Keratinocyte (primary cell): Measurements from ENCODE around the gene PIERCE2. TPM values are rescaled to one million over a fixed set of nuclear protein-coding genes. Genes with fewer than 3 reads are reported as not detected.

Source experiments
- DNase-seq: peaks from one replicate; pipeline ENCODE4 v3.0.0-alpha.2; 2011; ENCODE audit warnings: low read depth, missing footprints, low spot score
- FAIRE-seq: peaks from 2 replicates; lab custom pipeline; 2011; peaks lifted over from hg19 to GRCh38; lab: Jason Lieb, UNC
- H2AFZ ChIP-seq: 2 replicates; pipeline ENCODE4 v1.6.0; 2012; ENCODE audit warnings: low read length, control low read depth, inconsistent platforms; ENCODE audit not compliant: control insufficient read depth
- H3K27ac ChIP-seq: 2 replicates; pipeline ENCODE4 v1.5.1; 2011; ENCODE audit warnings: low read length; ENCODE audit not compliant: control insufficient read depth, insufficient read depth
- H3K27me3 ChIP-seq: 3 replicates; pipeline ENCODE4 v1.6.0; 2011; ENCODE audit warnings: low read length; ENCODE audit not compliant: control insufficient read depth, insufficient read depth; ENCODE audit errors: extremely low read depth
- H3K36me3 ChIP-seq, 2 experiments: 2 replicates in 1 of 2; 3 replicates in 1 of 2; pipeline ENCODE4 v1.5.1; 2011; ENCODE audit warnings: low read length in 2 of 2, mild to moderate bottlenecking in 1 of 2; ENCODE audit not compliant: control insufficient read depth in 2 of 2, insufficient read depth in 2 of 2; ENCODE audit errors: extremely low read depth in 1 of 2
- H3K4me1 ChIP-seq: 3 replicates; pipeline ENCODE4 v1.5.1; 2011; ENCODE audit warnings: low read length; ENCODE audit not compliant: control insufficient read depth, insufficient read depth; ENCODE audit errors: extremely low read depth
- H3K4me2 ChIP-seq: 3 replicates; pipeline ENCODE4 v1.6.0; 2011; ENCODE audit warnings: low read depth, low read length; ENCODE audit not compliant: control insufficient read depth, insufficient read depth; ENCODE audit errors: extremely low read depth
- H3K4me3 ChIP-seq, 3 experiments: fragments of 200-600 bp in 1 of 3; sonication (generic) in 1 of 3; 2 replicates in 2 of 3; 3 replicates in 1 of 3; pipeline ENCODE4 v1.5.1; 2011 to 2016; ENCODE audit warnings: low read length in 3 of 3, mild to moderate bottlenecking in 3 of 3, control low read depth in 2 of 3, inconsistent platforms in 1 of 3, low read depth in 1 of 3, mixed read lengths in 1 of 3, mixed run types in 1 of 3, moderate library complexity in 1 of 3; ENCODE audit not compliant: control insufficient read depth in 2 of 3, insufficient read depth in 2 of 3; ENCODE audit errors: extremely low read depth in 1 of 3
- H3K79me2 ChIP-seq: 2 replicates; pipeline ENCODE4 v1.6.0; 2012; ENCODE audit warnings: low read length; ENCODE audit not compliant: control insufficient read depth, insufficient read depth
- H3K9ac ChIP-seq: 3 replicates; pipeline ENCODE4 v1.6.0; 2011; ENCODE audit warnings: low read length; ENCODE audit not compliant: control insufficient read depth, insufficient read depth; ENCODE audit errors: extremely low read depth
- H3K9me1 ChIP-seq: 3 replicates; pipeline ENCODE4 v1.6.0; 2011; ENCODE audit warnings: low read length; ENCODE audit not compliant: control insufficient read depth, insufficient read depth; ENCODE audit errors: extremely low read depth
- H3K9me3 ChIP-seq: 2 replicates; pipeline ENCODE4 v1.5.1; 2012; ENCODE audit warnings: low read depth, low read length; ENCODE audit not compliant: control insufficient read depth
- H4K20me1 ChIP-seq: 3 replicates; pipeline ENCODE4 v1.6.0; 2011; ENCODE audit warnings: low read length; ENCODE audit not compliant: control insufficient read depth, insufficient read depth; ENCODE audit errors: extremely low read depth
- EZH2 ChIP-seq: IDR thresholded peaks from one replicate; pipeline ENCODE4 v1.6.1; 2012; ENCODE audit warnings: inconsistent platforms, mild to moderate bottlenecking, low read length, moderate library complexity
- dilution Hi-C: fragments of 300-500 bp; cut with MboI; formaldehyde crosslinking; loops from one replicate; pipeline ENCODE4 v1.7.0; 2020; ENCODE audit warnings: low sequenced_read_pairs; ENCODE audit not compliant: extremely low pct_ligation_motif_present
- polyA plus RNA-seq, 5 experiments: library from polyadenylated mRNA; depleted of rRNA in 3 of 5; stranded (reverse) in 3 of 5; stranded (forward) in 1 of 5; unstranded in 1 of 5; fragments of >200 nt; gene quantifications; 1 replicate in 1 of 5; 2 replicates in 3 of 5; 3 replicates in 1 of 5; pipeline versions ENCODE4 v1.2.1 to v1.2.3, GENCODE V29; 2011 to 2012; ENCODE audit warnings: missing spikeins in 2 of 5, low read depth in 1 of 5, low replicate concordance in 1 of 5
- TF ChIP-seq, protein P1 (sequence below), 3 experiments: IDR thresholded peaks in 1 of 3; conservative IDR thresholded peaks in 1 of 3; optimal IDR thresholded peaks in 1 of 3; 2 replicates in 2 of 3; 3 replicates in 1 of 3; pipeline versions ENCODE3 to v1.5.1; 2011; ENCODE audit warnings: low read length in 3 of 3, mild to moderate bottlenecking in 3 of 3, moderate library complexity in 2 of 3, control low read depth in 1 of 3, inconsistent platforms in 1 of 3; ENCODE audit not compliant: insufficient read depth in 2 of 3; ENCODE audit errors: extremely low read depth in 1 of 3

The PIERCE2 gene
- polyA plus RNA-seq, 1 donor (not counting 4 experiments of a cell fraction or from before 2014, with no cell fraction given), result 4.3 TPM

DNA sequence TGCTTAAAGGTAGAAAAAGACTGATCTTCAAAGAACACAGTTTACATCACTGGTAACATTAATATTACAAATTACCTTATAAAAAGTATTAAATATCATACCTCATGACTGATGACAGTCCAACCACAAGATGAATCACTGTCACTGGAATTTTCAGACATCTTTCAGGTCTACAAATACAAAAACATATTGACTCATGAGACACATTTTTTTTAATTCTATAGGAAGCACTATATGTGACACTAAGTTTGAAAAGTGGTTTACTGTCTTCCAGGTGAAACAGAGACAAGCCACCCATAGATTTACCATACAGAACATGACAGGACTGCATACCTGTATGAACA is 19.1 kb upstream of the PIERCE2 start:
- dilution Hi-C loops, result no loop called here
- H3K27me3 ChIP-seq, result no peaks in the 10 kb centered on the region
- no peaks in the 10 kb centered on the region for H3K9me3 ChIP-seq
- peaks cover 11% of the 10 kb centered on the region for H3K4me1 ChIP-seq
- no peaks in the 10 kb centered on the region for H3K36me3 ChIP-seq
- H3K4me3 ChIP-seq, result no peak overlapping the region
- H4K20me1 ChIP-seq, result no peaks in the 10 kb centered on the region
- DNase-seq (peak; percentile 44), FAIRE-seq (no peak)
- no peaks in the 10 kb centered on the region for H3K79me2 ChIP-seq
- TF ChIP-seq, protein P1, sequence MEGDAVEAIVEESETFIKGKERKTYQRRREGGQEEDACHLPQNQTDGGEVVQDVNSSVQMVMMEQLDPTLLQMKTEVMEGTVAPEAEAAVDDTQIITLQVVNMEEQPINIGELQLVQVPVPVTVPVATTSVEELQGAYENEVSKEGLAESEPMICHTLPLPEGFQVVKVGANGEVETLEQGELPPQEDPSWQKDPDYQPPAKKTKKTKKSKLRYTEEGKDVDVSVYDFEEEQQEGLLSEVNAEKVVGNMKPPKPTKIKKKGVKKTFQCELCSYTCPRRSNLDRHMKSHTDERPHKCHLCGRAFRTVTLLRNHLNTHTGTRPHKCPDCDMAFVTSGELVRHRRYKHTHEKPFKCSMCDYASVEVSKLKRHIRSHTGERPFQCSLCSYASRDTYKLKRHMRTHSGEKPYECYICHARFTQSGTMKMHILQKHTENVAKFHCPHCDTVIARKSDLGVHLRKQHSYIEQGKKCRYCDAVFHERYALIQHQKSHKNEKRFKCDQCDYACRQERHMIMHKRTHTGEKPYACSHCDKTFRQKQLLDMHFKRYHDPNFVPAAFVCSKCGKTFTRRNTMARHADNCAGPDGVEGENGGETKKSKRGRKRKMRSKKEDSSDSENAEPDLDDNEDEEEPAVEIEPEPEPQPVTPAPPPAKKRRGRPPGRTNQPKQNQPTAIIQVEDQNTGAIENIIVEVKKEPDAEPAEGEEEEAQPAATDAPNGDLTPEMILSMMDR (optimal IDR thresholded peaks at IDR 0.05 in 1 of 3, IDR thresholded peaks at IDR 0.05 in 1 of 3, conservative IDR thresholded peaks at IDR 0.05 in 1 of 3; ENCODE audit: extremely low read depth in 1 of 3, insufficient read depth in 2 of 3, low read length in 3 of 3), result no peak
- no peak for TF ChIP-seq EZH2
- H3K9me1 ChIP-seq, result no peaks in the 10 kb centered on the region
- no peak overlapping the region for H3K4me2 ChIP-seq
- peak overlapping the region; percentile 42 for H3K27ac ChIP-seq
- no peak overlapping the region for H3K9ac ChIP-seq
- H2AFZ ChIP-seq, result no peak overlapping the region

DNA sequence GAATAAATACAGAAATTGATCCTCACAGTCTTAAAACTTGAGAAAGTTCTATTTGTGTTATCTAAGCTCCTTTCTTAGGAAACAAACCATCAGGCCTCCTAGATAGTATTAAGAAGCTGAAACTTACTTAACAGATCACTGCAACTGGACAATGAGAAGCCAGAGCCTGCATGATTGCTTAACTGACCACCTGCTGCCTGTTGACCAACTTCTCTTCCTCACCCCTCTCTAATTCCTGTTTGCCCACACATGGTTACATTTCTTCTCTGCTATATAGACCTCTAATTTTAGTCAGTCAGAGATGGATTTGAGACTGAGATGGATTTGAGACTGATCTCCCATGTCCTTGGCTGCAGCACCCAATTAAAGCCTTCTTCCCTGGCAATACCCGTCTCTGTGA is 13.6 kb upstream of the PIERCE2 start:
- FAIRE-seq (no peak), DNase-seq (no peak)
- Histone ChIP-seq H4K20me1 (no peaks in the 10 kb centered on the region), H3K4me2 (no peak overlapping the region), H3K27ac (no peak overlapping the region), H3K9me3 (no peaks in the 10 kb centered on the region), H2AFZ (no peak overlapping the region), H3K79me2 (no peaks in the 10 kb centered on the region), H3K9ac (no peak overlapping the region), H3K9me1 (no peaks in the 10 kb centered on the region), H3K36me3 (no peaks in the 10 kb centered on the region), H3K4me1 (no peaks in the 10 kb centered on the region), H3K4me3 (no peak overlapping the region), H3K27me3 (no peaks in the 10 kb centered on the region)
- dilution Hi-C loops, result no loop called here
- TF ChIP-seq, protein P1 (optimal IDR thresholded peaks at IDR 0.05 in 1 of 3, IDR thresholded peaks at IDR 0.05 in 1 of 3, conservative IDR thresholded peaks at IDR 0.05 in 1 of 3; ENCODE audit: extremely low read depth in 1 of 3, insufficient read depth in 2 of 3, low read length in 3 of 3), result no peak
- no peak for TF ChIP-seq EZH2
